ENCODE results near the gene CTXN1.

Gene CTXN1

GRCh38 chr19:7940841-7941240, 14.9 kb upstream of the CTXN1 start:
- no peak overlapping the region for H3K9ac ChIP-seq (ENCODE audit: low read length)
- no peak overlapping the region for H2AFZ ChIP-seq (ENCODE audit: low read depth, low read length)
- no peaks in the 10 kb centered on the region for H4K20me1 ChIP-seq (ENCODE audit: insufficient read depth, low read length)
- peaks cover 11% of the 10 kb centered on the region for H3K4me1 ChIP-seq (ENCODE audit: low read length)
- no peak overlapping the region for H3K4me2 ChIP-seq (ENCODE audit: low read length)
- H3K79me2 ChIP-seq (ENCODE audit: low read length): peaks cover 52% of the 10 kb centered on the region
- H3K36me3 ChIP-seq (replicated peaks; ENCODE audit: low read depth, low read length): peaks cover 27% of the 10 kb centered on the region
- TF ChIP-seq CTCF (IDR thresholded peaks at IDR 0.05; ENCODE audit: low read depth, low read length) (no peak), EZH2phosphoT487 (IDR thresholded peaks at IDR 0.05; ENCODE audit: low read depth) (no peak)
- no peaks in the 10 kb centered on the region for H3K27me3 ChIP-seq (ENCODE audit: low read depth, low read length)
- H3K9me3 ChIP-seq (ENCODE audit: insufficient read depth, low read length): no peaks in the 10 kb centered on the region
- no peak overlapping the region for H3K4me3 ChIP-seq (ENCODE audit: low read length)
- no peak overlapping the region for H3K27ac ChIP-seq (ENCODE audit: low read length)

- peaks cover 56% of the 10 kb centered on the region for H3K36me3 ChIP-seq (replicated peaks; ENCODE audit: low read depth, low read length)
- H3K9ac ChIP-seq (ENCODE audit: low read length): no peak overlapping the region
- TF ChIP-seq EZH2phosphoT487 (IDR thresholded peaks at IDR 0.05; ENCODE audit: low read depth) (no peak), CTCF (IDR thresholded peaks at IDR 0.05; ENCODE audit: low read depth, low read length) (no peak)
- H3K4me3 ChIP-seq (ENCODE audit: low read length): no peak overlapping the region
- H3K79me2 ChIP-seq (ENCODE audit: low read length): peaks cover 2% of the 10 kb centered on the region; the same call in 1 of the 2 replicates
- H3K4me2 ChIP-seq (ENCODE audit: low read length): no peak overlapping the region
- 0 out of 2 replicates have a peak, but pooled peaks cover 3% of the 10 kb centered on the region for H4K20me1 ChIP-seq (ENCODE audit: insufficient read depth, low read length)
- H3K4me1 ChIP-seq (ENCODE audit: low read length): no peaks in the 10 kb centered on the region
- H2AFZ ChIP-seq (ENCODE audit: low read depth, low read length): no peak overlapping the region
- no peak overlapping the region for H3K27ac ChIP-seq (ENCODE audit: low read length)
- H3K9me3 ChIP-seq (ENCODE audit: insufficient read depth, low read length): no peaks in the 10 kb centered on the region
- H3K27me3 ChIP-seq (ENCODE audit: low read depth, low read length): no peaks in the 10 kb centered on the region
Observed at GRCh38 chr19:7934766-7935165, 8.8 kb upstream of the CTXN1 start.

GRCh38 chr19:7933828-7934725, 8.1 kb upstream of the CTXN1 start:
- peaks cover 56% of the 10 kb centered on the region for H3K36me3 ChIP-seq (replicated peaks; ENCODE audit: low read depth, low read length)

More at GRCh38 chr19:7933828-7934725, 8.1 kb upstream of the CTXN1 start:
- H2AFZ ChIP-seq (ENCODE audit: low read depth, low read length): no peak overlapping the region
- H3K9me3 ChIP-seq (ENCODE audit: insufficient read depth, low read length): no peaks in the 10 kb centered on the region
- TF ChIP-seq CTCF (IDR thresholded peaks at IDR 0.05; ENCODE audit: low read depth, low read length) (no peak), EZH2phosphoT487 (IDR thresholded peaks at IDR 0.05; ENCODE audit: low read depth) (no peak)
- no peaks in the 10 kb centered on the region for H3K4me1 ChIP-seq (ENCODE audit: low read length)
- H3K4me2 ChIP-seq (ENCODE audit: low read length): no peak overlapping the region
- H3K27me3 ChIP-seq (ENCODE audit: low read depth, low read length): no peaks in the 10 kb centered on the region
- H4K20me1 ChIP-seq (ENCODE audit: insufficient read depth, low read length): 0 out of 2 replicates have a peak, but pooled peaks cover 3% of the 10 kb centered on the region
- no peak overlapping the region for H3K27ac ChIP-seq (ENCODE audit: low read length)
- H3K4me3 ChIP-seq (ENCODE audit: low read length): no peak overlapping the region
- no peaks in the 10 kb centered on the region; the same call in 1 of the 2 replicates for H3K79me2 ChIP-seq (ENCODE audit: low read length)
- no peak overlapping the region for H3K9ac ChIP-seq (ENCODE audit: low read length)

Data from OCI-LY3 (cell line).